HEK293T (cell line): Measurements from ENCODE around the gene LMOD1.

ENCODE experiments used
- BHLHE40 ChIP-seq: fragments of 450-650 bp; IDR thresholded peaks from 2 replicates; pipeline ENCODE4 v1.6.1; 2016; ENCODE audit warnings: mild to moderate bottlenecking, moderate library complexity, borderline replicate concordance
- HDGF ChIP-seq: fragments of 450-650 bp; IDR thresholded peaks from 2 replicates; pipeline ENCODE4 v1.6.1; 2017; ENCODE audit warnings: antibody characterized with exemption, borderline replicate concordance
- NFRKB ChIP-seq: fragments of 450-650 bp; IDR thresholded peaks from 2 replicates; pipeline ENCODE4 v1.6.1; 2016; ENCODE audit warnings: mild to moderate bottlenecking, moderate library complexity

- TF ChIP-seq HDGF: no peak
- no peak for TF ChIP-seq BHLHE40
- no peak for TF ChIP-seq NFRKB
These were observed 43.2 kb downstream of the LMOD1 start for GRCh38 chr1:201903135-201903534.
